H1 (cell line): Measurements from ENCODE around the gene LIPC.

Experiments
- ATF3 ChIP-seq: IDR thresholded peaks from 2 replicates; pipeline ENCODE4 v1.6.1; 2011; ENCODE audit warnings: low read depth, mild to moderate bottlenecking, low read length; ENCODE audit not compliant: insufficient read depth
- CTCF ChIP-seq, 3 experiments: IDR thresholded peaks; 1 replicate in 2 of 3; 2 replicates in 1 of 3; pipeline versions ENCODE4 v1.5.1 to v1.6.1; 2011; ENCODE audit warnings: low read length in 3 of 3, mild to moderate bottlenecking in 3 of 3, inconsistent platforms in 2 of 3, low read depth in 1 of 3, moderate library complexity in 1 of 3; ENCODE audit not compliant: insufficient read depth in 1 of 3; ENCODE audit errors: control extremely low read depth in 1 of 3
- EZH2 ChIP-seq: fragments of 200-600 bp; sonication (generic); IDR thresholded peaks from 2 replicates; pipeline ENCODE4 v1.7.1; 2012; ENCODE audit warnings: low read depth, mild to moderate bottlenecking, moderate library complexity, low read length, inconsistent platforms; ENCODE audit not compliant: severe bottlenecking
- GABPA ChIP-seq: IDR thresholded peaks from 2 replicates; pipeline ENCODE4 v1.6.1; 2011; ENCODE audit warnings: mild to moderate bottlenecking, low read length, moderate library complexity, borderline replicate concordance; ENCODE audit not compliant: insufficient read depth
- GTF2F1 ChIP-seq: IDR thresholded peaks from 2 replicates; pipeline ENCODE4 v1.6.1; 2012; ENCODE audit warnings: low read depth, low read length, improper control_type of control experiment, borderline replicate concordance
- NRF1 ChIP-seq: IDR thresholded peaks from 2 replicates; pipeline ENCODE4 v1.6.1; 2011; ENCODE audit warnings: mild to moderate bottlenecking, low read depth, low read length, improper control_type of control experiment
- POLR2A ChIP-seq, 2 experiments: IDR thresholded peaks; 1 replicate in 1 of 2; 2 replicates in 1 of 2; pipeline ENCODE4 v1.6.1; 2011; ENCODE audit warnings: low read depth in 2 of 2, low read length in 2 of 2, mild to moderate bottlenecking in 2 of 2; ENCODE audit errors: control extremely low read depth in 1 of 2
- TAF1 ChIP-seq: IDR thresholded peaks from 2 replicates; pipeline ENCODE4 v1.6.1; 2011; ENCODE audit warnings: mild to moderate bottlenecking, low read depth, low read length
- TBP ChIP-seq: IDR thresholded peaks from 2 replicates; pipeline ENCODE4 v1.6.1; 2011; ENCODE audit warnings: low read depth, low read length, improper control_type of control experiment

- no peak for TF ChIP-seq TAF1
- no peak for TF ChIP-seq NRF1
- no peak for TF ChIP-seq CTCF (IDR thresholded peaks at IDR 0.05; ENCODE audit: control extremely low read depth in 1 of 3, insufficient read depth in 1 of 3, low read depth in 1 of 3, low read length in 3 of 3)
- TF ChIP-seq POLR2A (IDR thresholded peaks at IDR 0.05; ENCODE audit: control extremely low read depth in 1 of 2, low read depth in 2 of 2, low read length in 2 of 2), result no peak
- no peak for TF ChIP-seq TBP
- no peak for TF ChIP-seq GABPA
- no peak for TF ChIP-seq GTF2F1
- no peak for TF ChIP-seq ATF3
- TF ChIP-seq EZH2, result no peak
These were observed 74.3 kb downstream of the LIPC start for GRCh38 chr15:58506064-58506490.
